HEK293T (cell line): Measurements from ENCODE around the gene FOXL1.

Experiments used
- CTCF ChIA-PET: fragments of 350-600 bp; formaldehyde crosslinking; extraction: SDS; loops from one replicate; lab custom pipeline; 2021; ENCODE audit warnings: antibody characterized with exemption, inconsistent platforms; lab: Yijun Ruan, JAX
- POLR2A ChIA-PET: fragments of 350-600 bp; formaldehyde crosslinking; extraction: SDS; loops from one replicate; lab custom pipeline; 2020; ENCODE audit warnings: antibody characterized with exemption, inconsistent platforms; lab: Yijun Ruan, JAX
- DNase-seq: peaks from one replicate; pipeline ENCODE4 v3.0.0; 2012; ENCODE audit warnings: mixed read lengths; ENCODE audit errors: extremely low spot score
- ARNT ChIP-seq: fragments of 450-650 bp; IDR thresholded peaks from 2 replicates; pipeline ENCODE4 v1.6.1; 2017; ENCODE audit warnings: mild to moderate bottlenecking
- BHLHE40 ChIP-seq: fragments of 450-650 bp; IDR thresholded peaks from 2 replicates; pipeline ENCODE4 v1.6.1; 2016; ENCODE audit warnings: mild to moderate bottlenecking, moderate library complexity, borderline replicate concordance
- CTBP1 ChIP-seq: fragments of 450-650 bp; IDR thresholded peaks from 2 replicates; pipeline ENCODE4 v1.6.1; 2016; ENCODE audit warnings: borderline replicate concordance
- ELF4 ChIP-seq: fragments of 450-650 bp; IDR thresholded peaks from 2 replicates; pipeline ENCODE4 v1.6.1; 2017; ENCODE audit warnings: antibody characterized with exemption
- FOXA1 ChIP-seq: fragments of 450-650 bp; IDR thresholded peaks from 2 replicates; pipeline ENCODE4 v1.6.1; 2016; ENCODE audit warnings: mild to moderate bottlenecking
- FOXK2 ChIP-seq: fragments of 450-650 bp; IDR thresholded peaks from 2 replicates; pipeline ENCODE4 v1.6.1; 2016; ENCODE audit warnings: mild to moderate bottlenecking
- FOXM1 ChIP-seq: fragments of 450-650 bp; IDR thresholded peaks from 2 replicates; pipeline ENCODE4 v1.6.1; 2017; ENCODE audit warnings: mild to moderate bottlenecking, borderline replicate concordance
- HDGF ChIP-seq: fragments of 450-650 bp; IDR thresholded peaks from 2 replicates; pipeline ENCODE4 v1.6.1; 2017; ENCODE audit warnings: antibody characterized with exemption, borderline replicate concordance
- L3MBTL2 ChIP-seq: fragments of 450-650 bp; conservative IDR thresholded peaks from 2 replicates; pipeline ENCODE4 v1.6.1; 2016; ENCODE audit warnings: mild to moderate bottlenecking
- LEF1 ChIP-seq: fragments of 450-650 bp; IDR thresholded peaks from 2 replicates; pipeline ENCODE4 v1.6.1; 2017; ENCODE audit warnings: mild to moderate bottlenecking, borderline replicate concordance
- NFRKB ChIP-seq: fragments of 450-650 bp; IDR thresholded peaks from 2 replicates; pipeline ENCODE4 v1.6.1; 2016; ENCODE audit warnings: mild to moderate bottlenecking, moderate library complexity
- PKNOX1 ChIP-seq: fragments of 450-650 bp; IDR thresholded peaks from 2 replicates; pipeline ENCODE4 v1.6.1; 2016
- SP1 ChIP-seq: fragments of 450-650 bp; IDR thresholded peaks from 2 replicates; pipeline ENCODE4 v1.6.1; 2017
- SUZ12 ChIP-seq: fragments of 450-650 bp; IDR thresholded peaks from 2 replicates; pipeline ENCODE4 v1.6.1; 2016; ENCODE audit warnings: mild to moderate bottlenecking
- TARDBP ChIP-seq: fragments of 450-650 bp; IDR thresholded peaks from 2 replicates; pipeline ENCODE4 v1.6.1; 2016
- ZNF384 ChIP-seq: fragments of 450-650 bp; IDR thresholded peaks from 2 replicates; pipeline ENCODE4 v1.6.1; 2016

Gene FOXL1

GRCh38 chr16:86557587-86557986 lies 20.8 kb upstream of the FOXL1 start:
- TF ChIP-seq NFRKB, result no peak
- TF ChIP-seq SP1, result no peak
- TF ChIP-seq FOXA1, result no peak
- no peak for TF ChIP-seq BHLHE40
- TF ChIP-seq ARNT, result no peak
- TF ChIP-seq L3MBTL2, result no peak
- no peak for TF ChIP-seq CTBP1
- no peak for TF ChIP-seq ELF4
- no peak for TF ChIP-seq TARDBP
- TF ChIP-seq SUZ12, result no peak
- TF ChIP-seq ZNF384, result no peak
- TF ChIP-seq HDGF, result no peak
- no peak for TF ChIP-seq PKNOX1
- no peak for TF ChIP-seq FOXK2
- no peak for TF ChIP-seq LEF1
- no peak for TF ChIP-seq FOXM1
- CTCF ChIA-PET, result no interaction called here
- POLR2A ChIA-PET, result no interaction called here
- no peak for DNase-seq

GRCh38 chr16:86558355-86559193 lies 19.8 kb upstream of the FOXL1 start:
- CTCF ChIA-PET, result interaction anchor here (0.6 kb wide), 1 partner anchor 591 kb away, joined by 3 read pairs; no protein-coding TSS in a partner anchor
- POLR2A ChIA-PET, result no interaction called here
- no peak for DNase-seq

GRCh38 chr16:86559802-86560305 lies 18.5 kb upstream of the FOXL1 start:
- no peak for TF ChIP-seq L3MBTL2
- no peak for TF ChIP-seq ZNF384
- ChIA-PET CTCF (no interaction called here), POLR2A (no interaction called here)
- no peak for DNase-seq

More at GRCh38 chr16:86558355-86559193, 19.8 kb upstream of the FOXL1 start:
- no peak for TF ChIP-seq BHLHE40
- no peak for TF ChIP-seq FOXM1
- TF ChIP-seq SP1, result no peak
- no peak for TF ChIP-seq ARNT
- TF ChIP-seq ELF4, result peak; percentile 54; the same call in 1 of the 2 replicates

- ChIA-PET CTCF (no interaction called here), POLR2A (no interaction called here)
- TF ChIP-seq FOXK2 (no peak), TARDBP (no peak), NFRKB (no peak), FOXA1 (no peak), SUZ12 (no peak)
- DNase-seq, result no peak
Observed at GRCh38 chr16:86562356-86562755, 16.0 kb upstream of the FOXL1 start.

GRCh38 chr16:86563469-86564345 lies 14.6 kb upstream of the FOXL1 start:
- TF ChIP-seq ARNT, result peak; percentile 22; the same call in 1 of the 2 replicates
- TF ChIP-seq LEF1, result no peak
- TF ChIP-seq FOXM1, result peak; percentile 68
- TF ChIP-seq L3MBTL2, result peak; percentile 26; the same call in 1 of the 2 replicates
- ChIA-PET POLR2A (no interaction called here), CTCF (interaction anchor here (0.7 to 2.5 kb wide), 13 partner anchors 13 to 715 kb away, joined by 3 to 27 read pairs (median 4); no protein-coding TSS in a partner anchor)
- peak; percentile 80 for DNase-seq

- ChIA-PET CTCF (interaction anchor here (1.1 to 2.5 kb wide), 6 partner anchors 11 to 714 kb away, joined by 3 to 27 read pairs (median 4); no protein-coding TSS in a partner anchor), POLR2A (no interaction called here)
- no peak for DNase-seq
- TF ChIP-seq FOXM1, result no peak
- no peak for TF ChIP-seq FOXA1
- no peak for TF ChIP-seq FOXK2
- no peak for TF ChIP-seq ZNF384
- TF ChIP-seq LEF1, result no peak
- no peak for TF ChIP-seq NFRKB
- no peak for TF ChIP-seq CTBP1
- TF ChIP-seq HDGF, result no peak
Observed at GRCh38 chr16:86565181-86565631, 13.1 kb upstream of the FOXL1 start.

GRCh38 chr16:86565644-86566511 lies 12.5 kb upstream of the FOXL1 start:
- ChIA-PET CTCF (interaction anchor here (0.7 kb wide), 2 partner anchors 49 to 188 kb away, joined by 3 read pairs; no protein-coding TSS in a partner anchor), POLR2A (no interaction called here)
- DNase-seq, result no peak
- TF ChIP-seq ZNF384 (no peak), BHLHE40 (no peak), LEF1 (no peak), L3MBTL2 (no peak), ELF4 (no peak), SP1 (no peak), FOXM1 (no peak), ARNT (no peak), TARDBP (no peak), PKNOX1 (no peak)
